Transverse colon (tissue), 4 donors: ENCODE data around the gene HTR2A.

Experiments
- POLR2AphosphoS5 ChIP-seq, 3 donors: sonication (generic); formaldehyde crosslinking; IDR thresholded peaks; one replicate each; pipeline ENCODE4 v1.6.1; 2016; ENCODE audit warnings: antibody characterized with exemption in 3 of 3
- TF ChIP-seq, protein P1 (sequence below), 5 experiments: fragments of 200-600 bp in 3 of 5; fragments of 450-650 bp in 2 of 5; sonication (generic) in 3 of 5; IDR thresholded peaks; 1 replicate in 2 of 5; 2 replicates in 3 of 5; pipeline ENCODE4 v1.5.1; 2016 to 2017; ENCODE audit warnings: antibody characterized with exemption in 5 of 5, inconsistent platforms in 3 of 5, mild to moderate bottlenecking in 2 of 5, moderate library complexity in 1 of 5

DNA sequence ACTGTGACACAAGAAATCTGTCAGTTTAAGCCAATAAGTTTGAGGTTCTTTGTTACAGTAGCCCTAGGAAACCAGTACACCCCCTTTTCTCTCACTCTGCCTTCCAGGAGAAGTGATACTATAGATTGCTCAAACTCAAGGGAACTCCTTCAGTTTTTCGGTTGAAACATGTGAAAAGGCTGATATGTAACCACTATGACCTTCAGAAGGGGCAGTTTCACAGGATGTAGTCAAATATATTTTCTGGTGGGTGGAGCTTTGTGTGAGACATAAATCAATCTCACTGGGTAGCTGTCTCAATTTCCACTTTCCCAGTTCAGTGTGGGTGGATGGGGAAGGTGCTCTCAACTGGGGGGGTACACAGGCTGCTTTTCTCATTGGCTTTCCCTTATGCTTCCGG lies 41.7 kb downstream of the HTR2A start:
- TF ChIP-seq, protein P1, sequence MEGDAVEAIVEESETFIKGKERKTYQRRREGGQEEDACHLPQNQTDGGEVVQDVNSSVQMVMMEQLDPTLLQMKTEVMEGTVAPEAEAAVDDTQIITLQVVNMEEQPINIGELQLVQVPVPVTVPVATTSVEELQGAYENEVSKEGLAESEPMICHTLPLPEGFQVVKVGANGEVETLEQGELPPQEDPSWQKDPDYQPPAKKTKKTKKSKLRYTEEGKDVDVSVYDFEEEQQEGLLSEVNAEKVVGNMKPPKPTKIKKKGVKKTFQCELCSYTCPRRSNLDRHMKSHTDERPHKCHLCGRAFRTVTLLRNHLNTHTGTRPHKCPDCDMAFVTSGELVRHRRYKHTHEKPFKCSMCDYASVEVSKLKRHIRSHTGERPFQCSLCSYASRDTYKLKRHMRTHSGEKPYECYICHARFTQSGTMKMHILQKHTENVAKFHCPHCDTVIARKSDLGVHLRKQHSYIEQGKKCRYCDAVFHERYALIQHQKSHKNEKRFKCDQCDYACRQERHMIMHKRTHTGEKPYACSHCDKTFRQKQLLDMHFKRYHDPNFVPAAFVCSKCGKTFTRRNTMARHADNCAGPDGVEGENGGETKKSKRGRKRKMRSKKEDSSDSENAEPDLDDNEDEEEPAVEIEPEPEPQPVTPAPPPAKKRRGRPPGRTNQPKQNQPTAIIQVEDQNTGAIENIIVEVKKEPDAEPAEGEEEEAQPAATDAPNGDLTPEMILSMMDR (IDR thresholded peaks at IDR 0.05), result no peak
- TF ChIP-seq POLR2AphosphoS5 (IDR thresholded peaks at IDR 0.05), result no peak
